Mammary epithelial cell (primary cell): ENCODE data around the gene PDYN.

Source experiments
- CTCF ChIP-seq, 2 donors: IDR thresholded peaks in 1 of 2; conservative IDR thresholded peaks in 1 of 2; 2 replicates each; pipeline ENCODE4 v1.5.1; 2011 to 2012; ENCODE audit warnings: inconsistent platforms in 2 of 2, low read length in 2 of 2, mild to moderate bottlenecking in 2 of 2, control low read depth in 1 of 2, low read depth in 1 of 2; ENCODE audit not compliant: insufficient read depth in 1 of 2; ENCODE audit errors: extremely low read depth in 1 of 2
- EZH2 ChIP-seq: IDR thresholded peaks from 2 replicates; pipeline ENCODE4 v1.6.1; 2012; ENCODE audit warnings: low read length, inconsistent platforms, borderline replicate concordance

GRCh38 chr20:1993986-1994385 is at the start of gene PDYN:
- no peak for TF ChIP-seq CTCF (conservative IDR thresholded peaks at IDR 0.05 in 1 of 2, IDR thresholded peaks at IDR 0.05 in 1 of 2; ENCODE audit: extremely low read depth in 1 of 2, insufficient read depth in 1 of 2, low read depth in 1 of 2, low read length in 2 of 2)
- no peak for TF ChIP-seq EZH2
